CD4-positive, alpha-beta T cell treated with Interleukin-4 for 1 hour (primary cell): ENCODE measurements around the gene SETD7.
"Not testable (repeated sequence)": the region's sequence is repeated elsewhere in the genome, so short reads cannot be mapped to it uniquely, and the experiment has no call there.

Experiments used
- DNase-seq, 2 donors: peaks; one replicate each; pipeline ENCODE4 v3.0.0-alpha.2; 2020 to 2022

The SETD7 gene

GRCh38 chr4:139508581-139509237, 47.3 kb downstream of the SETD7 start:
- no peak for DNase-seq

- no peak for DNase-seq
Measured at GRCh38 chr4:139506774-139507173, 49.2 kb downstream of the SETD7 start.

- DNase-seq = no peak
Measured at GRCh38 chr4:139503622-139504166, 52.3 kb downstream of the SETD7 start.

- DNase-seq = no peak
Measured at GRCh38 chr4:139501927-139502899, 53.8 kb downstream of the SETD7 start.

- no peak for DNase-seq
Measured at GRCh38 chr4:139501527-139501926, 54.5 kb downstream of the SETD7 start.

- no peak for DNase-seq
Measured at GRCh38 chr4:139501117-139501516, 54.9 kb downstream of the SETD7 start.

GRCh38 chr4:139499186-139499585, 56.8 kb downstream of the SETD7 start:
- DNase-seq = no peak

- no peak for DNase-seq
Measured at GRCh38 chr4:139493176-139493575, 62.8 kb downstream of the SETD7 start.

- no peak for DNase-seq
Measured at GRCh38 chr4:139492429-139492828, 63.6 kb downstream of the SETD7 start.

GRCh38 chr4:139489638-139490037, 66.4 kb downstream of the SETD7 start:
- DNase-seq = no peak

- no peak for DNase-seq
Measured at GRCh38 chr4:139488442-139488841, 67.6 kb downstream of the SETD7 start.

GRCh38 chr4:139484783-139485311, 71.2 kb downstream of the SETD7 start:
- no peak for DNase-seq

GRCh38 chr4:139483000-139483399, 73.0 kb downstream of the SETD7 start:
- DNase-seq = no peak

- no peak for DNase-seq
Measured at GRCh38 chr4:139481465-139481864, 74.6 kb downstream of the SETD7 start.

GRCh38 chr4:139476363-139476762, 79.7 kb downstream of the SETD7 start:
- no peak for DNase-seq

- DNase-seq = no peak
Measured at GRCh38 chr4:139472852-139473251, 83.2 kb downstream of the SETD7 start.

- no peak for DNase-seq
Measured at GRCh38 chr4:139470997-139471665, 84.9 kb downstream of the SETD7 start.

- no peak for DNase-seq
Measured at GRCh38 chr4:139470295-139470694, 85.7 kb downstream of the SETD7 start.

- no peak for DNase-seq
Measured at GRCh38 chr4:139469869-139470268, 86.2 kb downstream of the SETD7 start.

GRCh38 chr4:139469216-139469615, 86.8 kb downstream of the SETD7 start:
- DNase-seq = no peak

- not testable (repeated sequence) for DNase-seq
Measured at GRCh38 chr4:139468756-139469155, 87.3 kb downstream of the SETD7 start.

- DNase-seq = no peak
Measured at GRCh38 chr4:139465922-139466321, 90.1 kb downstream of the SETD7 start.

GRCh38 chr4:139464512-139464911, 91.5 kb downstream of the SETD7 start:
- not testable (repeated sequence) for DNase-seq
